Prostate gland (tissue), 2 donors: ENCODE data around the gene CDKN2C.

Source experiments
- POLR2A ChIP-seq: fragments of 450-650 bp; IDR thresholded peaks from one replicate; pipeline ENCODE4 v1.6.1; 2016; ENCODE audit warnings: antibody characterized with exemption, mild to moderate bottlenecking
- TF ChIP-seq, protein P1 (sequence below), 4 experiments: fragments of 200-600 bp in 2 of 4; fragments of 450-650 bp in 2 of 4; sonication (generic) in 2 of 4; IDR thresholded peaks; 1 replicate in 3 of 4; 2 replicates in 1 of 4; pipeline ENCODE4 v1.5.1; 2016 to 2019; ENCODE audit warnings: antibody characterized with exemption in 4 of 4, mild to moderate bottlenecking in 2 of 4, moderate library complexity in 2 of 4

DNA sequence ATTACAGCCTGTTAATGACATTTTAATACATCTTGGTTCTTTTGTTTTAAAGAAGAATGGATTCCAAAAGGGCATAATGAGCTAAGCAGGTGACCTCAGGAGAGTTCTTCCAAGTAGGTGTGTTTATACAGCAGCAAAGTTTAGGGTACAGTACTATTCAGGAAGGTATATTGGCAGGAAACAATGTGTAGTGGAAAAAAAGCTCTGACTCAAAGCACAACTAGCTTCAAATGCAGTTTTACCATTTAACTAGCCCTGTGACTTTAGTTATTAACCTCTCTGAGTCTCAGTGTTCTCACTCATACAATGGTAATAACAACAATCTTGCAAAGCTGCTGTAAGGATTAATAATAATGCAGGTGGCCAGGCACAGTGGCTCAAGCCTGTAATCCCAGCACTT, 39.9 kb upstream of the CDKN2C start:
- TF ChIP-seq POLR2A, result no peak
- TF ChIP-seq, protein P1, sequence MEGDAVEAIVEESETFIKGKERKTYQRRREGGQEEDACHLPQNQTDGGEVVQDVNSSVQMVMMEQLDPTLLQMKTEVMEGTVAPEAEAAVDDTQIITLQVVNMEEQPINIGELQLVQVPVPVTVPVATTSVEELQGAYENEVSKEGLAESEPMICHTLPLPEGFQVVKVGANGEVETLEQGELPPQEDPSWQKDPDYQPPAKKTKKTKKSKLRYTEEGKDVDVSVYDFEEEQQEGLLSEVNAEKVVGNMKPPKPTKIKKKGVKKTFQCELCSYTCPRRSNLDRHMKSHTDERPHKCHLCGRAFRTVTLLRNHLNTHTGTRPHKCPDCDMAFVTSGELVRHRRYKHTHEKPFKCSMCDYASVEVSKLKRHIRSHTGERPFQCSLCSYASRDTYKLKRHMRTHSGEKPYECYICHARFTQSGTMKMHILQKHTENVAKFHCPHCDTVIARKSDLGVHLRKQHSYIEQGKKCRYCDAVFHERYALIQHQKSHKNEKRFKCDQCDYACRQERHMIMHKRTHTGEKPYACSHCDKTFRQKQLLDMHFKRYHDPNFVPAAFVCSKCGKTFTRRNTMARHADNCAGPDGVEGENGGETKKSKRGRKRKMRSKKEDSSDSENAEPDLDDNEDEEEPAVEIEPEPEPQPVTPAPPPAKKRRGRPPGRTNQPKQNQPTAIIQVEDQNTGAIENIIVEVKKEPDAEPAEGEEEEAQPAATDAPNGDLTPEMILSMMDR (IDR thresholded peaks at IDR 0.05), result no peak
